Nephron (organoid): Measurements from ENCODE around the gene ANO1.

Experiments
- H3K27ac Mint-ChIP-seq, 3 experiments: 2 replicates each; pipeline ENCODE4 v1.8.0; 2020; ENCODE audit warnings: mixed read lengths in 3 of 3, mild to moderate bottlenecking in 2 of 3, moderate library complexity in 1 of 3
- H3K27me3 Mint-ChIP-seq: 2 replicates; pipeline ENCODE4 v1.8.0; 2021; ENCODE audit warnings: low read depth, mild to moderate bottlenecking, moderate library complexity, mixed read lengths
- H3K36me3 Mint-ChIP-seq: 2 replicates; pipeline ENCODE4 v1.8.0; 2020; ENCODE audit warnings: low read depth, mixed read lengths
- H3K4me1 Mint-ChIP-seq: 2 replicates; pipeline ENCODE4 v1.8.0; 2020; ENCODE audit warnings: mixed read lengths
- H3K4me3 Mint-ChIP-seq, 3 experiments: 2 replicates each; pipeline ENCODE4 v1.8.0; 2020; ENCODE audit warnings: mild to moderate bottlenecking in 3 of 3, mixed read lengths in 3 of 3, moderate library complexity in 2 of 3
- H3K9me3 Mint-ChIP-seq: 2 replicates; pipeline ENCODE4 v1.8.0; 2020; ENCODE audit warnings: mixed read lengths
- CTCF ChIP-seq, 3 experiments: fragments of 200-600 bp; sonication (generic); IDR thresholded peaks; one replicate each; pipeline ENCODE4 v1.5.0; 2021; ENCODE audit warnings: antibody characterized with exemption in 3 of 3; ENCODE audit not compliant: unreplicated experiment in 3 of 3

ANO1 gene

DNA sequence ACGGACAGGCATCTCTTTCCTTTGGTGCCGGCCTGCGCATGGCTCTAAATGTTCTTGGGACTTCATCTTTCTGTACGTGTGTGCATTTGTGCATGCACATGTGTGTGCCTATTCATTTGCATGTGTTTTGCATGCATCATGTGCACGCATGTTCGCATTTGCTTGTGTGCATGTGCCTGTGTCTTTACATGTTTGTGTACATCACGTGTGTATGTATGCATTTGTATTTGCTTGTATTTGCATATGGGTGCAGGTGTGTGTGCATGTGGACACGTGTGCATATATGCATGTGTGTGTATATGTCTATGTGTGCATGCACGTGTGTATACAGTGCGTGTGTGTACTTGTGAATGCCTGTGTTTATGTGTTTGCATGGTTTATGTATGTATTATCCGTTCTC lies 111.5 kb downstream of the ANO1 start:
- H3K4me3 Mint-ChIP-seq = no peak overlapping the region
- no peaks in the 10 kb centered on the region for H3K36me3 Mint-ChIP-seq
- peaks cover 15% of the 10 kb centered on the region for H3K27me3 Mint-ChIP-seq

DNA sequence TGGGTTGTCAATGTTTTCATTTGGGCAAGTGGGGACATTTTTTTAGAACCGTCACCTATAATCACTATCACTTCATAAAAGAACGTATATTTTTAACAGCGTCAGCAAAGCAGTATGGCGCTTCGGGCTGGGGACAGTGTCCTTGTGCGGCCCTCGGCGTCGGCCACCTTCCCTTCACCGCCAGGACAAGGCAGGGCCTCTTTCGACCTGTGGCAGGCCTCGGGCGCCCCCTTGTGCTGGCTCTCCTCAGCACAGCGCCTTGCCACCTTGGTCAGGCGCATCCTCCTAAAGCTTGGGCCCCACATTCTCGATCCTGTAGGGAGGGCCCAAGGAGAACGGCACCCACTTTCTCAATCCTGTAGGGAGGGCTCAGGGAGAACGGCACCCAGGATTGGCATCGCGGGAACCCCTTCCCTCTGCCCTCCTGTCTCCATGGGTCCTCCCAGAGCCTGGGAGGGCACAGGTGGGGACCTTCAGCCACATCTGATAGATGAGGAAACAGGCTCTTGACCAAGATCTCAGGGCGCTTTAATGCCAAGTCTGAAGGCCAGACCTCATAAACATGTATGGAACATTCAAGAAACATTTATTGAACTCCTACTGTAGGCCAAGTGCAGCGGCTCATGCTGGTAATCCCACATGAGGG lies 113.5 kb downstream of the ANO1 start:
- Mint-ChIP-seq H3K27me3 (peaks cover 20% of the 10 kb centered on the region), H3K27ac (peak overlapping the region in 1 of 3 experiments; percentile 40), H3K36me3 (no peaks in the 10 kb centered on the region)

More for the DNA sequence above, 111.5 kb downstream of the ANO1 start:
- H3K4me1 Mint-ChIP-seq = no peaks in the 10 kb centered on the region
- H3K9me3 Mint-ChIP-seq = no peaks in the 10 kb centered on the region
- TF ChIP-seq CTCF (IDR thresholded peaks at IDR 0.05; ENCODE audit: unreplicated experiment in 3 of 3) = no peak
- no peak overlapping the region for H3K27ac Mint-ChIP-seq

GRCh38 chr11:70192666-70193410 lies 114.7 kb downstream of the ANO1 start:
- Mint-ChIP-seq H3K4me1 (no peaks in the 10 kb centered on the region), H3K27ac (no peak overlapping the region), H3K36me3 (no peaks in the 10 kb centered on the region), H3K4me3 (no peak overlapping the region), H3K27me3 (peaks cover 14% of the 10 kb centered on the region), H3K9me3 (no peaks in the 10 kb centered on the region)
- no peak for TF ChIP-seq CTCF (IDR thresholded peaks at IDR 0.05; ENCODE audit: unreplicated experiment in 3 of 3)

More for the DNA sequence above, 113.5 kb downstream of the ANO1 start:
- H3K4me3 Mint-ChIP-seq = no peak overlapping the region
- no peaks in the 10 kb centered on the region for H3K9me3 Mint-ChIP-seq
- TF ChIP-seq CTCF (IDR thresholded peaks at IDR 0.05; ENCODE audit: unreplicated experiment in 3 of 3) = peak; percentile 92 to 96 (median 93)
- no peaks in the 10 kb centered on the region for H3K4me1 Mint-ChIP-seq

DNA sequence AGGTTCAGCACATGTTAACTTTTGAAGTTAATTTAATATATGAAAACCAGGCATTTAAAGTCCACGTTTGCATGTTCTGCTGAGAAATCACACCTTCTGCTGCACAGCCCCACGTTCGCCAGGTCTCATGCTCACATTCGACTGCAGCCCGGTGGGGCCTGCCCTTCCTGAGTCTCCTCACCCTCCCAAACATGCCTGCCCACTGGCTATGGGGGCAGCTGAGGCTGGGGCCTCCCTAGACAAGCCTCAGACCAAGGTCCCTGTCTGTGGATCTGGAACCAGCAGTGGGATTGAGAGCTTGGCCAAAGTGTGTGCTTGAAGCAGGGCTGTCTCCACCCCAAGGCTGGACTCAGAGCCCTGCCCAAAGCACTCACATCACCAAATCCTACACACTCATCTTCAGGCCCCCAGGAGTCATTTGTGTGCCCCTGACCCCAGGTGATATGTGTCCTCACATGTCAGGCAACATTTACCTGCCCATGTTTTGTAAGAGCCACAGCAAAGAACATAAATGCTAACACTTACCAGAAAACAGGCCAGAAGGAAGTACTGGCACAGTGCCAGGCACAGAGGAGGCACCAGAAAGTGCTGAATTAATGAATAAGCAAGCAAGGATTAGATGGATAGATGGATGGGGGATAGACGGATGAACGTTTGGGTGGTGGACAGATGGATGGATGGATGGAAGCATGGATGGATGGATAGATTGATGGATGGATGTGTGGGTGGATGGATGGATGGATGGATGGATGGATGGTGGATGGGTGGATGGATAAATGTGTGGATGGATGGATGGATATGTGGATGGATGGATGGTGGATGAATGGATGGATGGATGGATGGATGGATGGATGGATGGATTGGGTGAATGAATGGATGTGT lies 115.5 kb downstream of the ANO1 start:
- H3K27ac Mint-ChIP-seq = no peak overlapping the region
- no peaks in the 10 kb centered on the region for H3K9me3 Mint-ChIP-seq
- H3K4me3 Mint-ChIP-seq = no peak overlapping the region
- no peaks in the 10 kb centered on the region for H3K36me3 Mint-ChIP-seq
- no peak for TF ChIP-seq CTCF (IDR thresholded peaks at IDR 0.05; ENCODE audit: unreplicated experiment in 3 of 3)
- no peaks in the 10 kb centered on the region for H3K4me1 Mint-ChIP-seq
- H3K27me3 Mint-ChIP-seq = peaks cover 17% of the 10 kb centered on the region

GRCh38 chr11:70194792-70195791 lies 117.0 kb downstream of the ANO1 start:
- Mint-ChIP-seq H3K9me3 (no peaks in the 10 kb centered on the region), H3K4me1 (no peaks in the 10 kb centered on the region), H3K27me3 (peaks cover 24% of the 10 kb centered on the region), H3K27ac (no peak overlapping the region), H3K4me3 (no peak overlapping the region), H3K36me3 (no peaks in the 10 kb centered on the region)
- no peak for TF ChIP-seq CTCF (IDR thresholded peaks at IDR 0.05; ENCODE audit: unreplicated experiment in 3 of 3)
